HG03575 (cell line): ENCODE data around the gene CYFIP1.

ENCODE experiments used
- ATAC-seq: cut with Tn5 transposase; IDR thresholded peaks from one replicate; pipeline ENCODE4 v1.9.1; 2021; ENCODE audit not compliant: unreplicated experiment, insufficient number of reproducible peaks, low FRiP score; ENCODE audit errors: extremely low read depth

The CYFIP1 gene

DNA sequence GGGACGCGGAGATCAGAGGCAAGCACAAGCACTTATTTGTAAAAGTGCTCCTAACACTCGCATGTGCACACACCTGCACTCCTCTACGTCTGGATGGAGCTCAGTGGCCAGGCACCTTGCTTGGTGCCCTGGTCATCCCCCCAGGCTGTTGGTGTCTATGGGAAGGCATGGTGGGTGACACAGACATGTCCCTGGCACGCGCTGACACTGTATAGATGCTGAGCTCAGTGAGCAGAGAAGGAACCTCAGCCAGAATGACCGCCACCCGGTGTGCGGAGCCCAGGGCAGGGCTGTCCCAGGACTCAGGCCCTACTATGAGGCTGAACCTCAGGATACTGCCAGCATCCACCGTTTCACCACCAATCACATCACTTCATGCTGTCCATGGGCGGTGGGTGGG is 77.2 kb downstream of the CYFIP1 start:
- no peak for ATAC-seq

DNA sequence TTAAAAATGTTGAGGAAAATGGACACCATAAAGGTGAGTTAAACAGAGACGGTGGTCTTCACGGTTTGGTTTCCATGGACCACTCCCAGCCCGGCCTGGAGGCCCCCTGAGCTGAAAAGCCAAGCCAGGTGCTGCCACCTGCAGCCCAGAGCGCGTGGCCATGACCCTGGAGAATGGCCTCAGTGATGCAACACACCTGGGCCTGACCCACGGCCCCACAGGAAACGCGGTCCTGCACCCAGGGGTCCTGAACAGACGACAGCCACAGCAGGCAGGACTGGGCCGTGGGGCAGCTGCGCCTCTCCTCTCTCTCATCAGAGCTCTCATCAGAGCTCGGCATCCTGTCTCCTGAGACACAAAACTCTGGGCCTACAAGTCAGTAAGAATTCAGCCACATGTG is 77.6 kb downstream of the CYFIP1 start:
- no peak for ATAC-seq

DNA sequence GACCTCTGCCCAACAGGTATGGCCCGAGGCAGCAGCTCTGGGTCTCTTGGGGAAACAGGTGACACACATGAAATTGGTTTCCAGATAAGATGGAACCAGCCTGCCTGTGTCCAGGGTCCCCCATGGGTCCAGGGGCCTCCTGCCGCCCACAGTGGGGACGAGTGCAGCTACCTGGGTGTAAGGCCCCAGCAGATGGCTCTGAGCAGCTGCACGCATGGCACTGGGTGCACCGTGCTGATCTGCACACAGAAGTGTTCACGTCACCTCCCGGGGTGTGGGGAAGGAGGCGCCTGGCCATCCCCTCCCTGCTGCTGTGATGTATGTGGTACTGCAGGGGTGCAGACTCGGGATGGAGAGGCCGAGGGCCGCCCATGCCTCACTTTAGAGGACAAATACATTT is 78.1 kb downstream of the CYFIP1 start:
- ATAC-seq = no peak

DNA sequence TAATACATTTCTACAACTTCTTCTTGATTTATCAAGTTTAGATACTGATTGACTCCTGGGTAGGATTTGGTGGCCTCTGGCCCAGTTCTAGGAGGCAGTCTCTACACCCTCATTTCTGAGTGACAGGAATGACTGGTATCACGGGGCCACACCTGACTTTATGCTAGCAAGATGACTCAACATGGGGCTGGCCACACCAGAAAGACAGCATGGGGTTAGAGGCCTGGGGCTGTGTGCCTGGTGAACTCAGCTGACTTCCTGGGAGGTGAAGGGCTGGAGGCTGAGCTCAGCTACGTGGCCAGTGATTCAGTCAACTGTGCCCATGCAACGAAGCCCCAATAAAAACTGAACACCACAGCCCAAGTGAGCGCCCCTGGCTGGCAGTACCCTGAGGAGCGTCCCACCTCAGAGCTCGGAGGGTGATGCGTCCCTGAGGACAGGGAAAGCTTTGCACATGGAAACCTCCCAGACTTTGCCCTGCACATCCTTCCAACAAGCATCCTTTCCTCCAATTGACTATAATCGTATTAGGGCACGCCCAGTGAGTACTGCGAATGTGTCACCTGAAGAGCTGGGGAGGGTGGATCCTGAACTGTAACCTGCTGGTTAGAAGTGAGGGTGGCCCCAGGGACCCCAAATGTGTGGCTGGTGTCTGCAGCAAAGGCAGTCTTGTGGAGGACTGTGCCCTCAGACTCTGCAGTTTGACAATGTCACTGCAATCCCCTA is 84.5 kb downstream of the CYFIP1 start:
- no peak for ATAC-seq

DNA sequence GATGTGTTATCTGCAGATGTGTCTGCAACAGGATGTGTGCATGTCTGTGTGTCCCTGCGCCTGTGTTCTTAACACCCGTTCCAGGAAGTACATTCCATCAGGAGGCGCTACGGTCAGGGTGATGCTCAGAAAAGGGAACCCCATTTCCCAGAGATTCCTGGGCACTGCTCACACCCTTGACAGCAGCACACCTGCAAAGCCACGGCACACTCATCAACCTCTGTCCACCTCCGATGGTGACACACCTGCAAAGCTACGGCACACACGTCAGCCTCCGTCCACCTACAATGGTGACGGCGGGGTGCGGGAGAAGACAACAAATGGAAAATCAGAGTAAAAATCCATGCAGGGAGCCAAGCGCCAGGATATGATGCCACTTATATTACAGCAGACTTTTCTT is 86.3 kb downstream of the CYFIP1 start:
- no peak for ATAC-seq

DNA sequence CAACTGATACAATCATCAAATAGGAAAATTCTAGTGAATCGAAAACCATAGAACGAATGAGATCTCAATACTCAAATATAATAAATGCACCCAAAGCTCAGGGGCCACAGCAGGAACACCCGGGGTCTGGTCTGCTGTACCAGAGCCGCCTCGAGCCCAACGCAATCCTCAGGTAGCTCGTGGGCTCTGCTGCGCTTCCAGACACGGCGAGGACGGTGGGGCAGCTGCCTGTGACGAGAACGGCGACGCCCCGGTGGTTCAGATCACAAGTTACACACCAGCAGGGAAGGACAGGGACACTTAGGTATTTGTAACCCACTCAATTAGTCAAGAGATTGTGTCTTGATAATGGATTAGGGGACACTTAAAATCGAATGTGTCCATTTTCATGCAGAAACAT is 87.1 kb downstream of the CYFIP1 start:
- no peak for ATAC-seq

DNA sequence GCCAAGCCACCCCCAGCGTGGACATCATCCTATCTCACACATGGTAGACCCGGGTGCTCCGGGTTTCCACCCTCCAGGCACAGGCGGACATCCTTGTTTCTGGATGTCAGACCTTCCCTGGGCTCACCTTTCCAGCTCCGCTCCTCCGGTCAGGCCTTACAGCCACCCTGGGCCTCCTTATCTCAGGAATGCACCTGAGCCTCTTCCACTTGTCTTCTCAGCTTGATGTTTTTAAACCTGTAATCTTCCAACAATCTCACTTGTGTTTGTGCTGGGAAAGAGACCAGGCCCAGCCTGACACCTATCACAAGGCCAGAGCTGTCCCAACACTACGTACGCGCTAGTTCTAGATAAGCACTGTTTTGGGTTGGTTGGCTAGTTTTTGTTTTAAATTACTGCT is 87.8 kb downstream of the CYFIP1 start:
- no peak for ATAC-seq

DNA sequence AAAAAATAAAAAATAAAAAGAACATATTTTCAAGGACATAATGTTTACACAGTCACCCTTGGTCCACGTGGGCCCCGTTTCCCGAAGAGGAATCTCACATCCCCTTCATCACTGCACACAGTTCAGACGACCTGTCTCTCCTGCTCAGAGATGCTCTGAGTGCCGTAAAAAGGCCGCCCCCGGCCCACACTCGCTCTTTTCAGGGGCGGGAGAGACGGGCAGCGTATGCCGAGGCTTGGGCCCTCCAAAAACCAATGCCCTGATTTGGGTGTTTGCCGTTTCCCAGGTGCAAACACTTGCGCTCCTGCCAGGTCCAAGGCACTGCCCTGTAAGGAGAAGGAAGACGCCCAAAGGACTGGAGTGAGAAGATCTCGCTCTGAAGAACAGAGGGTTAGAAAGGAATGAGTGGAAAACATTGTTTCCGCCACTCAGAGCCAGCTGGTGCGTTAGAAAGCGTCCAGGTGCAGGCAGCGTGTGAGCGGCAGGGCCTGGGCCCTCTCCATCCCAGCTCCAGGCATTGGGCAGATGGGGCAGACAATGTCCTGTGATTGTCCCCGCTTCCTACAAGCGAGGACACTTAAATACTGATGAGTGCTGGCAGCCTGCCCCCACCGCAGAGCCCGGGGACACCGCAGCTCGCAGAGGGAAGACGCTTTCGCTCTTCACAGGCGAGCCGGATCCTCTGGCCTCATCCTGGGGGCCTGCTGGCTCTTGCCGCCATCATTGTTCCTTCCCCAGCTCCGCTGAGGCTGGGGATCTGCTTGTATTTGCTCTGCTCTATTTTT is 88.5 kb downstream of the CYFIP1 start:
- no peak for ATAC-seq

DNA sequence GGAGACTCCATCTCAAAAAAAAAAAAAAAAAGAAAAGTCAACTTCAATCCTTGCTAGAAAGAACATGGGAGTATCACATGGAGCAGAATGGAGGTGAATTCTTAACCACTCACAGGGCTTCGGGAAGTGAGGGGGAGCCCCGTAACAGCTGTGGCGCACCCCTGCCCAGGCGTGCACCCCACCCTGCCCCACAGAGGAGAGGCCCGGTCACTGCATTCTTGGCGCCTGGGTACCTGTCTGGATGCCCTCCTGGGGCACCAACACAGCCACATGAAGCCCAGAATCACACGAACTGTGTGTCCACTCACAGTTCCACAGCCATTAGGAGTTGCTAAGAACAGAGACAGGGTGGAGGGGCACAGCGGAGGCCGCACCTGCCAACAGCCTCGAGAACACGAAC is 89.9 kb downstream of the CYFIP1 start:
- no peak for ATAC-seq

DNA sequence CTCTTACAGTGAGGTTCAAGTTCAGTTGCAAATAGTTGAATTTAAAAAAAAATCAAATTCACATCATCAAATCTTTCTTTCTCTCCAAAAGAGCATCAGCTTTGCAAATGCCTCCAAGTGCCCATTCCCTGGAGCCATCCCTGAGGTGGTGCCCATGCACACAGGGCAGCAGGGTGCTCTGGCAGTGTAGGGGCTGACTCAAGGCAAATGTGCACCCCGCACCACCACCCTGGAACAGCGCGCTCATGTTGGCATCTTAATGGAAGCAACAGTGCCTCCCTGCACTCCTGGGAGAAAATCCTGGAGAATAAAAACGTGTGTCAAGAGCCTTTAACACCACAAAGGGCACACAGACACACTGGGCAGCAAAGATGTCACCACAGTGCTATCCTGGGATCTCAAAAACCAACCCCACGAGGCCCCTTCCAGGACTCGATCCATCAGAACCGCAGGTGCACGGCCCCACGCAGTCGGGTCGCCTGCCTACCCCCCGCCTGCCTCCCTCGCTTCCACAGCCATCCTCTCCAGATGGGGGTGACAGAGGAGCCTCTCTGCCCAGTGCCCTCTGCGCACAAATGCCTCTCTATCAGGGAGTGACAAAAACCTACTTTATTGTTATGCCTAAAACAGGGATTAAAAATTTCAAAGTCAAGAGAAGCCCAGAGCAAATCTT is 90.9 kb downstream of the CYFIP1 start:
- no peak for ATAC-seq

DNA sequence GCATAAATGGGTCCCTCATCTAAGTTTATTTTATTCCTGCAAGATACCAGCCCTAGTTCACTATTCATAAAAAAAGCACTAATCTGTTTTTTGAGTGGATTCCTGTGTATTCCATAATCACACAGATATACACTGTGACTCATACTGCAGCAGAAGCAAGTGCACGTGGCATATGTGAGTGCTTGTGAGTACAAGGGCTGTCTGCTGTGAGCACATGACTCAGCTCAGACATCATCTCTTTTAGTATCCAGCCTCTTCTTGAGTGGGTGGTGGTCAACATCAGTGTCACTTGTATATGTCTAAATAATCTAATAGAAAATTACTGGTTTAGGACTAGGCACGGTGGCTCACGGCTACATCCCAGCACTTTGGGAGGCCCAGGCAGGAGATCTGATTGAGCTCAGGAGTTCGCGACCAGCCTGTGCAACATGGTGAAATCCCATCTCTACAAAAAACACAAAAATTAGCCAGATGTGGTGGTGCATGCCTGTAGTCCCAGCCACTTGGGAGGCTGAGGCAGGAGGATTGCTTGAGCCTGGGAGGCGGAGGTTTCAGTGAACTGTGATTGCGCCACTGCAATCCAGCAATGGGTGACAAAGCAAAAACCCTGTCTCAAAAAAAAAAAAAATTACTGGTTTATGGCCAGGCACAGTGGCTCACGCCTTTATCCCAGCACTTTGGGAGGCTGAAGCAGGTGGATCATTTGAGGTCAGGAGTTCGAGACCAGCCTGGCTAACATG is 91.9 kb downstream of the CYFIP1 start:
- ATAC-seq = no peak

DNA sequence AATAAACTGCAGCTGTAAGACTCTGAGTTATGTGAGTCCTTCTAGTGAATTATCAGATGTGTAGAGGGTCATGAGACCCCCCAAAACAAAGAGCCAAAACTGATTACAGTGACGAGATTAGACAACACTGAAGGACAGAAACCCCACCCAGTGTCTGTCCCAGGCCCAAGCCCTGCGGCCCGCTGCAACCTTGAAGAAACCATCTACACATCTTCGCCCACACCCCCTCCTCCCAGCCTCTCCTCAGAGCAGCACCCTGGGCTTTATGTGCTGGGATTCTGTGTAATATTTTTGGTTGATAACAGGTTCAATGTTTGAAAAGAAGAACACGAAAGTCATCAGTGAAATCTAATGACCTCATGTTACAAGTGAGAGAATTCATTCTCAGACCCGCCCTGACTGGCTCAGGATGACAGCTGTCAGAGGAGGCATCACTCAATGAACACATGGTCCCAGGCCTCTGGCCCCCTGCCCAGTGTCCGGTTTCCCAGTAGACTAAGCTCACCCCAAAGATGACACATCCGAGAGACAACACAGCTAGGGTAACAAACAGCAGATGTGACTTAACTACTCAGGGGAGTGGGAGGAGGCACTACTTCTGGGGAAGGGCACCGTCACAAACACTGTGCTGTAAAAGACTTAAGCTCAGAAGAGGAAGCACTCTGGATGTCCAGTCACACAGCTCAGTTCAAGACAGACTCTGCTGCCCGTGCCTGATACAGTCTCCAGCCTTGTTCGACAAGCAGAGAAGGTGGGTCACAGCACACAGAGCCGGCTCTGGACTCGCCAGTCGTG is 92.8 kb downstream of the CYFIP1 start:
- no peak for ATAC-seq

DNA sequence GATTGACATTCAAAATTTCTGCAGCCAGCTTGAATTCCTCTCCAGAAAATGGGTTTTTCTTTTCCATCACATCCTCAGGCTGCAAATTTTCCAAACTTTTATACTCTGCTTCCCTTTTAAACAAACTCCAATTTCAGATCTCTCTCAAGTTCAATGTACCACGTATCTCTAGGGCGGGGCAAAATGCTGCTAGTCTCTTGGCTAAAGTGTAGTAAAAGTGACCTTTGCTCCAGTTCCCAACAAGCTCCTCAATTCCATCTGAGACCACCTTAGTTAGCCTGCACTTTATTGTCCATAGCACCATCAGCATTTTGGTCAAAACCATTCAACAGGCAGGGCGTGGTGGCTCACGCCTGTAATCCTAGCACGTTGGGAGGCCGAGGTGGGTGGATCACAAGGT is 95.0 kb downstream of the CYFIP1 start:
- no peak for ATAC-seq

DNA sequence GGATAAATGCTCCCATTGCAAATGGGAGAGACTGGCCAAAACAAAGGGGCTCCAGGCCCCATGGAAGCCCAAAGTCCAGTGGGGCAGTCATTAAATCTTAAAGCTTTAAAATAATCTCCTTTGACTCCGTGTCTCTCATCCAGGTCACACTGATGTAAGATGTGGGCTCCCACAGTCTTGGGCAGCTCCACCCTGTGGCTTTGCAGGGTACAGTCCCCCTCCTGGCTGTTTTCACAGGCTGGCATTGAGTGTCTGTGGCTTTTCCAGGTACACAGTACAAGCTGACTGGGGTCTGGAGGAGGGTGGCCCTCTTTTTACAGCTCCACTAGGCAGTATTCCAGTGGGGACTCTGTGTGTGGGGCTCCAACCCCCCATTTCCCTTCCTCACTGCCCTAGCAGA is 95.8 kb downstream of the CYFIP1 start:
- no peak for ATAC-seq

DNA sequence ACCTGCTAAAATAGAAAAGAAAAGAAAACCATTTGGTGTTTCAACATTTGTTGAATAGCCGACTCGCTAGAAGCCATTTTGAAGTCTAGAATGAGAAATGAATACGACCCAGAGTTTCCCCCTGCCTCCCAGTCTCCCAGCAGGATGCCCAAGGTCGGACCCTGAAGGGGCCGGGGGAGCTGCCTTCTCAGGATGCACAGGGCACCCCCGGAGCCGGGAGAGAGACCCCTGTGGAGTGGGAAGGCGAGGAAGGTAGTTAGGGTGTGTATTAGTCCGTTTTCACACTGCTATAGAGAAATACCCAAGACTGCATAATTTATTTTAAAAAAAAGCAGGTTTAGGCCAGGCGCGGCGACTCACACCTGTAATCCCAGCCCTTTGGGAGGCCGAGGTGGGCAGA is 97.0 kb downstream of the CYFIP1 start:
- no peak for ATAC-seq

DNA sequence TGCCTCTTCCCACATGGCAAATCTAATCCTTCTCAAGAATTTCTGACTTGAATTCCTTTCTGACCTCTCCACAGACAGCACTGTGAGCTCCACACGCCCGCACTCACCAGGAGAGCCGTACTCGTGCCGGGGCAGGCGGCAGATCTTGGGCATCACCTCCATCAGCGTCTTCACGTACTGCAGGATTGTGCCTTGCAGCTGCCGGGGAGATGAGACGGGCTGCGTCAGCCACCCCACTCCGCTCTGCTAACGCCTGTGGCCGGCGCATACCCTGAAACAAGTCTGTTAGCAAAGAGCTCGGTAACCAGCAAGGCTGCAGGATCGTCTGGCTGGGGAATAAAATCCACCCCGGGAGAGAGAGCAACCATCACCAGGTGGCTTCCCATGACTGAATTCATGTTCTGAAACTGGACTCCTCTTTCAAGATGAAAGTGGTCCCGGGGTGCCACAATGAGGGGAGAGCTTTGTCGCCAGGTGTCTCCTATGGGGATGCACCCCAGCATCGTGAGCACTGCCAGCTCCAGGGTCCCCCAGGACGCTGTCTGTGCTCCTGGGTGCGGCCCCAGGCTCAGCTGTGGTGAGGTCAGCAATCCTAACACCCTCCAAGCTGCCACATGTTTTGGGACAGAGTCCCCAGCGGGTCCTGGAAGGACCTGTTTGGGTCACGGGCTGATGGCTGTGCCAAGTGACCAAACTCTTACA is 98.3 kb downstream of the CYFIP1 start:
- ATAC-seq = no peak

DNA sequence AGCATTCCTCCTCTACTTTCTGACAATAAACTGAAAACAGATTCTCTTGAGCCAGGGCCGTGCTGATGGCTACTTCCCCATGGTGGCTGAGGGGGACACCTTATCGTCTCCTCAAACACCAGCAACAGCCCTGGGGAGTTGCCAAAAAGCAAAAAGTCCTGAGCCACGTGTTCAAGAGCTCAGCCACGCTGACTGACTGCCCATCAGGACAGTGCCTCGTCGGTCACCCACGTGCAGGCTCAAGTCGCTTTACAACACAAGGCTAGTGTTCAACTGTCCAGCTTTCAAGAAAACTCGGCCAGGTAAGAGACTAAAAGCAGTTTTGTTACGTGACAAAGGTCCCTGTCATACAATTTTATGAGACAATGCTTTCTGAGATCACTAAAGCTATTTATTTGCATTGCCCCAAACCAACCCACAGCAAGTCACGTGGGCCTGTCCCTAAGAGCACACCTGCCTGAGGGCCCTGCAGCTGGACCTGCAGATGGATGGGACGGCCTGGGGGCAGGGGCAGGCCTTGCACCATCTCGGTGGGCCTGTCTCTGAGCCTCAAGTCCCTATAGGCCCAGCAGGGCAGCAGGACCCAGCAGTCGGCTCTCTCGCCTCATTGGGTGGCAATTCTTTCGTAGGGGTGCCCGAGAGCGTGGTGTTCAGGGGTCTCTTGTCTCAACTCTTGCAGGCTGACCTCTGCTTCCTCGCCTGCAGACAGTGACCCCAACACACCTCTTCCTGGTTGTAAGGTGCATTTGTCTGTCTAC is 99.0 kb downstream of the CYFIP1 start:
- ATAC-seq = no peak
